SK-N-SH treated with all-trans-retinoic acid at 6 μM for 48 hours (cell line): ENCODE data around the gene MMP21.

Experiments used
- ATAC-seq: fragments of 200-7000 bp; cut with Tn5 transposase; 3 replicates; pipeline ENCODE4 v1.9.1; 2020; ENCODE audit warnings: mild to moderate bottlenecking, moderate library complexity
- BACH2 ChIP-seq: fragments of 250-450 bp; sonication (Bioruptor Pico); IDR thresholded peaks from 2 replicates; pipeline ENCODE4 v1.9.0; 2021; ENCODE audit warnings: mild to moderate bottlenecking, borderline replicate concordance
- CREB5 ChIP-seq: fragments of 250-450 bp; sonication (Bioruptor Pico); IDR thresholded peaks from 2 replicates; pipeline ENCODE4 v1.5.1; 2020; ENCODE audit warnings: low read depth, mild to moderate bottlenecking, moderate library complexity
- CSRNP3 ChIP-seq: fragments of 250-450 bp; sonication (Bioruptor Pico); IDR thresholded peaks from 2 replicates; pipeline ENCODE4 v1.5.1; 2021; ENCODE audit warnings: mild to moderate bottlenecking, moderate library complexity
- ESRRG ChIP-seq: fragments of 250-450 bp; sonication (Bioruptor Pico); IDR thresholded peaks from 2 replicates; pipeline ENCODE4 v1.6.1; 2021; ENCODE audit warnings: mild to moderate bottlenecking
- GLIS3 ChIP-seq: fragments of 250-450 bp; sonication (Bioruptor Pico); IDR thresholded peaks from 2 replicates; pipeline ENCODE4 v1.5.0; 2020; ENCODE audit warnings: mild to moderate bottlenecking, moderate library complexity
- OSR1 ChIP-seq: fragments of 250-450 bp; sonication (Bioruptor Pico); IDR thresholded peaks from 2 replicates; pipeline ENCODE4 v1.8.0; 2022; ENCODE audit warnings: moderate library complexity, mild to moderate bottlenecking, inconsistent platforms
- PATZ1 ChIP-seq: fragments of 250-450 bp; sonication (Bioruptor Pico); IDR thresholded peaks from 2 replicates; pipeline ENCODE4 v1.8.0; 2020; ENCODE audit warnings: mild to moderate bottlenecking, moderate library complexity, borderline replicate concordance
- PPARA ChIP-seq: fragments of 250-450 bp; sonication (Bioruptor Pico); IDR thresholded peaks from 2 replicates; pipeline ENCODE4 v1.5.0; 2020; ENCODE audit warnings: mild to moderate bottlenecking, borderline replicate concordance
- RARB ChIP-seq: fragments of 250-450 bp; sonication (Bioruptor Pico); IDR thresholded peaks from 2 replicates; pipeline ENCODE4 v1.8.0; 2021; ENCODE audit warnings: mild to moderate bottlenecking, moderate library complexity
- SNAI2 ChIP-seq: fragments of 250-450 bp; sonication (Bioruptor Pico); IDR thresholded peaks from 2 replicates; pipeline ENCODE4 v1.5.0; 2020; ENCODE audit warnings: mild to moderate bottlenecking, moderate library complexity
- TCF4 ChIP-seq: fragments of 250-450 bp; sonication (Bioruptor Pico); IDR thresholded peaks from 2 replicates; pipeline ENCODE4 v1.8.0; 2021; ENCODE audit warnings: mild to moderate bottlenecking, moderate library complexity, borderline replicate concordance
- TSHZ2 ChIP-seq: fragments of 250-450 bp; sonication (Bioruptor Pico); IDR thresholded peaks from 2 replicates; pipeline ENCODE4 v1.5.0; 2020; ENCODE audit warnings: mild to moderate bottlenecking, moderate library complexity
- ZC3H10 ChIP-seq: fragments of 250-450 bp; sonication (Bioruptor Pico); IDR thresholded peaks from 2 replicates; pipeline ENCODE4 v1.5.1; 2021; ENCODE audit warnings: mild to moderate bottlenecking, moderate library complexity
- ZNF565 ChIP-seq: fragments of 450-650 bp; formaldehyde crosslinking; conservative IDR thresholded peaks from 2 replicates; pipeline ENCODE4 v1.5.0; 2020; ENCODE audit warnings: low read depth, mild to moderate bottlenecking, moderate library complexity
- ZNF8 ChIP-seq: fragments of 450-650 bp; formaldehyde crosslinking; IDR thresholded peaks from 2 replicates; pipeline ENCODE4 v1.5.0; 2020; ENCODE audit warnings: mild to moderate bottlenecking, moderate library complexity

The MMP21 gene

GRCh38 chr10:125792342-125793300 is 17.0 kb upstream of the MMP21 start:
- no peak for TF ChIP-seq BACH2 (CRISPR knock-in tag)
- TF ChIP-seq SNAI2 (CRISPR knock-in tag) = no peak
- no peak for TF ChIP-seq ZNF8 (CRISPR knock-in tag)
- no peak for TF ChIP-seq OSR1 (CRISPR knock-in tag)
- TF ChIP-seq GLIS3 (CRISPR knock-in tag) = no peak
- no peak for TF ChIP-seq ZC3H10
- no peak for TF ChIP-seq CSRNP3 (CRISPR knock-in tag)
- no peak for TF ChIP-seq CREB5 (CRISPR knock-in tag)
- TF ChIP-seq PATZ1 = no peak
- no peak for ATAC-seq

GRCh38 chr10:125788156-125789034 is 12.8 kb upstream of the MMP21 start:
- ATAC-seq = no peak
- TF ChIP-seq RARB (no peak), PATZ1 (no peak), CSRNP3 (CRISPR knock-in tag) (no peak), BACH2 (CRISPR knock-in tag) (no peak)
- TF ChIP-seq, all 23 proteins: peak for 0

- TF ChIP-seq ZNF565 = no peak
- no peak for TF ChIP-seq ESRRG (CRISPR knock-in tag)
- no peak for TF ChIP-seq PATZ1
- TF ChIP-seq PPARA (CRISPR knock-in tag) = no peak
- no peak for TF ChIP-seq OSR1 (CRISPR knock-in tag)
- TF ChIP-seq TCF4 (CRISPR knock-in tag) = no peak
- TF ChIP-seq, all 23 proteins: peak for 0
- no peak for ATAC-seq
Observed at GRCh38 chr10:125785791-125786190, 10.2 kb upstream of the MMP21 start.

GRCh38 chr10:125783957-125784356 is 8.3 kb upstream of the MMP21 start:
- ATAC-seq = no peak
- no peak for TF ChIP-seq ZC3H10
- TF ChIP-seq CREB5 (CRISPR knock-in tag) = no peak
- no peak for TF ChIP-seq RARB
- no peak for TF ChIP-seq PATZ1
- TF ChIP-seq TSHZ2 (CRISPR knock-in tag) = no peak
- no peak for TF ChIP-seq ZNF8 (CRISPR knock-in tag)
